ENCODE measurements around the gene RSU1.
A peak's percentile ranks its signal among the peaks of the same experiment; 100 is the strongest.

RSU1 gene

GRCh38 chr10:16606923-16607322 lies 210.3 kb downstream of the RSU1 start:
- DNase-seq: no peak

- no peak for DNase-seq
These were observed 210.8 kb downstream of the RSU1 start for GRCh38 chr10:16606421-16606820.

GRCh38 chr10:16603308-16603707 lies 213.9 kb downstream of the RSU1 start:
- DNase-seq: no peak

GRCh38 chr10:16602104-16602775 lies 215.0 kb downstream of the RSU1 start:
- no peak for DNase-seq

- no peak for DNase-seq
These were observed 217.6 kb downstream of the RSU1 start for GRCh38 chr10:16599662-16600061.

GRCh38 chr10:16597656-16598055 lies 219.6 kb downstream of the RSU1 start:
- peak in 2 of 56 donors; percentile 8 to 18 for DNase-seq

GRCh38 chr10:16592378-16592777 lies 224.8 kb downstream of the RSU1 start:
- DNase-seq: no peak

- DNase-seq: no peak
These were observed 230.7 kb downstream of the RSU1 start for GRCh38 chr10:16586358-16587138.

GRCh38 chr10:16585103-16585502 lies 232.1 kb downstream of the RSU1 start:
- no peak for DNase-seq

- no peak for DNase-seq
These were observed 233.8 kb downstream of the RSU1 start for GRCh38 chr10:16583382-16583781.

- no peak for DNase-seq
These were observed 236.0 kb downstream of the RSU1 start for GRCh38 chr10:16581202-16581601.

GRCh38 chr10:16570731-16571130 lies 246.5 kb downstream of the RSU1 start:
- no peak for DNase-seq

GRCh38 chr10:16566202-16566805 lies 250.9 kb downstream of the RSU1 start:
- DNase-seq: no peak

GRCh38 chr10:16565604-16566003 lies 251.6 kb downstream of the RSU1 start:
- DNase-seq: no peak

- no peak for DNase-seq
These were observed 254.3 kb downstream of the RSU1 start for GRCh38 chr10:16562891-16563290.

- DNase-seq: no peak
These were observed 257.9 kb downstream of the RSU1 start for GRCh38 chr10:16559236-16559773.

- no peak for DNase-seq
These were observed 269.3 kb downstream of the RSU1 start for GRCh38 chr10:16547973-16548372.

GRCh38 chr10:16545116-16545736 lies 272.0 kb downstream of the RSU1 start:
- DNase-seq: peak in 1 of 56 donors; percentile 4

GRCh38 chr10:16544591-16544990 lies 272.6 kb downstream of the RSU1 start:
- no peak for DNase-seq

- no peak for DNase-seq
These were observed 273.1 kb downstream of the RSU1 start for GRCh38 chr10:16544099-16544498.
